ENCODE measurements around the gene MAGI2.
A peak's percentile ranks its signal among the peaks of the same experiment; 100 is the strongest.

The MAGI2 gene

GRCh38 chr7:78081344-78081743, 1372.1 kb downstream of the MAGI2 start:
- ATAC-seq (no peak), DNase-seq (no peak)

- no peak for ATAC-seq
- no peak for DNase-seq
Observed at GRCh38 chr7:78080811-78081210, 1372.7 kb downstream of the MAGI2 start.

- DNase-seq (no peak), ATAC-seq (no peak)
Observed at GRCh38 chr7:78080241-78080640, 1373.2 kb downstream of the MAGI2 start.

- DNase-seq (no peak), ATAC-seq (no peak)
Observed at GRCh38 chr7:78074713-78075112, 1378.8 kb downstream of the MAGI2 start.

GRCh38 chr7:78073609-78074382, 1379.7 kb downstream of the MAGI2 start:
- ATAC-seq (no peak), DNase-seq (no peak)

- ATAC-seq: no peak
Observed at GRCh38 chr7:78072201-78072590, 1381.3 kb downstream of the MAGI2 start.

GRCh38 chr7:78071491-78072200, 1381.8 kb downstream of the MAGI2 start:
- DNase-seq (no peak), ATAC-seq (no peak)

More at GRCh38 chr7:78072201-78072590, 1381.3 kb downstream of the MAGI2 start:
- no peak for DNase-seq

GRCh38 chr7:78066599-78066998, 1386.9 kb downstream of the MAGI2 start:
- DNase-seq (no peak), ATAC-seq (no peak)

- ATAC-seq (no peak), DNase-seq (no peak)
Observed at GRCh38 chr7:78063758-78064157, 1389.7 kb downstream of the MAGI2 start.

- no peak for DNase-seq
- no peak for ATAC-seq
Observed at GRCh38 chr7:78062214-78062613, 1391.3 kb downstream of the MAGI2 start.

- no peak for ATAC-seq
- no peak for DNase-seq
Observed at GRCh38 chr7:78057571-78057970, 1395.9 kb downstream of the MAGI2 start.

GRCh38 chr7:78055599-78055998, 1397.9 kb downstream of the MAGI2 start:
- ATAC-seq (no peak), DNase-seq (no peak)

GRCh38 chr7:78055001-78055573, 1398.4 kb downstream of the MAGI2 start:
- ATAC-seq: no peak
- DNase-seq: no peak

GRCh38 chr7:78052112-78052511, 1401.4 kb downstream of the MAGI2 start:
- no peak for ATAC-seq
- DNase-seq: no peak

GRCh38 chr7:78047800-78048199, 1405.7 kb downstream of the MAGI2 start:
- DNase-seq: no peak
- ATAC-seq: no peak

- no peak for ATAC-seq
- DNase-seq: no peak
Observed at GRCh38 chr7:78043159-78043558, 1410.3 kb downstream of the MAGI2 start.

GRCh38 chr7:78041423-78041822, 1412.0 kb downstream of the MAGI2 start:
- DNase-seq (no peak), ATAC-seq (no peak)

GRCh38 chr7:78039790-78040776, 1413.4 kb downstream of the MAGI2 start:
- DNase-seq (peak; percentile 67), ATAC-seq (peak; percentile 84)

GRCh38 chr7:78038465-78039080, 1414.9 kb downstream of the MAGI2 start:
- DNase-seq (no peak), ATAC-seq (no peak)

GRCh38 chr7:78037603-78038002, 1415.9 kb downstream of the MAGI2 start:
- no peak for ATAC-seq
- DNase-seq: no peak

GRCh38 chr7:78033410-78033809, 1420.1 kb downstream of the MAGI2 start:
- ATAC-seq: no peak
- no peak for DNase-seq

GRCh38 chr7:78026492-78026891, 1427.0 kb downstream of the MAGI2 start:
- ATAC-seq: no peak

More at GRCh38 chr7:78026492-78026891, 1427.0 kb downstream of the MAGI2 start:
- no peak for DNase-seq
